ENCODE results near the gene LRSAM1.

The LRSAM1 gene

DNA sequence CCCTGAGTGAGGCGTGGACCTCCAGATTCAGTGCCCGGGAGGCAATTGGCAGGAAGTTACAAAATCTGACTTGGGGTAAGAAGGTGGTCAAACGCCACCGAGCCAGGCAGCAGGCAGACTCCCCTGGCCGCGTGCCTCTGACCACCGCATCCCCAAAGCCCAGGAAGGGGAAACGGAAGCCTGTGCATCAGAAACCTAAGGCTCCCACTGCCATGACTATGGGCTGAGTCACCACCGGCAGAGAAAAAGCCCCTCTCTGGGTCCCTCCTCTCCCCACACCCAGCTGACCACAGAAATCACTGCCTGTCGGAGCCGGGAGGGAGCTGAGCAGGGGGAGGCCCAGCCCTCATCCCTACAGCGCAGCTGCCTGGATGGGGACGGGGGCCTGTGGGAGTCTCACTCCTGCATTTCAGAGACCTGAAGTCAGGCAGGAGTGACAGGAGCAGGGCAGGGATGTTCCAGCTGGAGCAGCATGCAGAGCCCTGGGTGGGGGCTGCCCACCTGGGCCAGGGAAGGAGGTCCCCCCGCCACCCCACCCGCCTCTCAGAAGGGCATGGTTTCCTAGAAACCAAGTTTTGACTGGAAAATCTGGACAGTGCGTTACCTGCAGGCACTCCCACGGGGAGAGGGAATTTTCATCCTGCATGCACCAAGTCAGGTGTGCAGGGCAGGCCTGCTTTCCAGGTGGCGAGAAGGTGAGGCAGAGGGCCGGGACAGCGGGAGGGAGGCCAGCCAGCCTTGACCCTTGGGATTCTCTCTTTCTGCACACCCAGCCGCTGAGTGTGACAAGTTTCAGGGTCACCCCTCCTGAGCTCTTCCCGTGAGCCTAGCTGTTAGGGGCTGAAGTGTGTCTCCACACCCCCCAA is 68.2 kb downstream of the LRSAM1 start:
- DNase-seq: peak; percentile 98

DNA sequence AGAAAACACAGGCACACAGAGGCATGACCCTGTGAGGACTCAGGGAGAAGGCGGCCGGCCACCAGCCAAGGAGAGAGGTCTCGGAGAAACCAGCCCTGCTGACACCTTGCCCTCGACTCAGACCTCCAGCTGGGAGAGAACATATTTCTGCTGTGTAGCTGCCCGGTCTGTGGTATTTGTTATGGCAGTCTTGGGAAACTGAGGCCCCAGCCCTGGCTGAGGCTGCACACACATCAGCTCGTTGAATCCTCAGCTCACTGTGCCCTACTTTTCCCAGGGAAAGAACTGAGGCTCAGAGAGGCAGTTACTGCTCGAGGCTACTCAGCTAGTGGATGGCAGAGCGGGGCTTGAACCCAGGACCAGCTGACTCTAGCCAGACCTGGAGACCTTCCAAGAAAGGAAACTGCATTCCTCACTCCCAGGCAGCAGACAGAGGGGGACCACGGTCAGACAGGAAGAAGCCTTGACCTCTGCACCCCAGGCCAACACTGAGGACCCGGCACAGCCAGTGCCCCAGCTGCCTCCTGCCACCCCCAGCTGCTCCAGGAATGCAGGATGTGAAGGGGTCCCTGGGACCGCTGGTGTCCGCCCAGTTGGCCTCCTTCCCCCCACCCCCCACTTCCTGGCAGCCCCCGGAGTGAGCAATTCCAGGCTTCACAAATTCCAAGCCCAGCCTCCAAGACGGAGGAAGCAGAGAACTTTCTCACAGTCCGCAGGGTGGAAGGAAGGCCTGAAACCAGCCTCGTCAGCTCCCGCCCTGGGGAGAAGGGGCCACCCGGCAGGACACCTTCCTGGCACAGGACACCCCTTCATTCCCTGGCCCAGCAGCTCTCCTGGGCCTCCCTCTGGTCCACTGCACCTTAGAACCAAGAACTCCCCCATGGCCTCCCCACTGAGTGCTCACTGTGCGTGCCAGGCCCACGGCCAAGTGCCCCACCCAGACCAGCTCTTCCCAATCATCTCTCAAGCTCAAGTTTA is 69.9 kb downstream of the LRSAM1 start:
- DNase-seq: peak; percentile 93

DNA sequence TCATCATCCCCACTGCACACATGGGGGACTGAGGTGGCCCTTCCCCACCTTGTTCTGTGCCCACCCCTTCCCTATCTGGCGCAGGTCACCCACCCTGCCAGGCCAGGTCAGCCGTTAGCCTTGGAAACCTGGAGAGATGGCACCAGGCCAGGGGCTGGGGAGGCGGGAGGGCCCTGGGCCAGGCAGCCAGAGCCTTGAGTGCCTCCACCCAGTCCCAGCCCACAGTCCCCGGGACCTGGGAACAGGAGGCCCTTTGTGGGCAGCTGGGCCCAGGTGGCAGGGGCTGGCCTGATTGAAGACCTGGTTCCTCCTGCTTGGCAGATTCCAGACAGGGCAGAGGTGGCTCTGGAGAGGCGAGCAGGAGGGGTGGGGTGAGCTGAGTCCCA is 70.6 kb downstream of the LRSAM1 start:
- DNase-seq: no peak

DNA sequence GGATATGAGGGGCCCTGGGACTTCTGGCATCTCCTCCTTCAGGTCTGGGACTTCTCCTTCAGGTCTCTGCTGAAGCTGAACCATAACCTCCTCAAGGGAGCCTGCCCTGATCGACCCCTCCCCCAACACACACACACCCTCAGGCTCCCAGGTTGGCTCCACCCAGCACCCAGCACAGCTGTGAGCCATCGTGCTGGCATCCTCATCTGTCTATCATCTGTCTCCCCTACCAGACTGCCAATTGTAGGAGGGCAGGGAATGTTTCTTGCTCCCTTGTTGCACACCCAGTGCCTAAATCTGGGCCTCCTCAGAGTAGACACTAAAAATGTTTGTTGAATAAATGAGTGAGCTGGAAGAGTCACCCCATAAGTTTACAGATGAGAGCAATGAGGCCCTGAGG is 71.4 kb downstream of the LRSAM1 start:
- peak; percentile 28 for DNase-seq

DNA sequence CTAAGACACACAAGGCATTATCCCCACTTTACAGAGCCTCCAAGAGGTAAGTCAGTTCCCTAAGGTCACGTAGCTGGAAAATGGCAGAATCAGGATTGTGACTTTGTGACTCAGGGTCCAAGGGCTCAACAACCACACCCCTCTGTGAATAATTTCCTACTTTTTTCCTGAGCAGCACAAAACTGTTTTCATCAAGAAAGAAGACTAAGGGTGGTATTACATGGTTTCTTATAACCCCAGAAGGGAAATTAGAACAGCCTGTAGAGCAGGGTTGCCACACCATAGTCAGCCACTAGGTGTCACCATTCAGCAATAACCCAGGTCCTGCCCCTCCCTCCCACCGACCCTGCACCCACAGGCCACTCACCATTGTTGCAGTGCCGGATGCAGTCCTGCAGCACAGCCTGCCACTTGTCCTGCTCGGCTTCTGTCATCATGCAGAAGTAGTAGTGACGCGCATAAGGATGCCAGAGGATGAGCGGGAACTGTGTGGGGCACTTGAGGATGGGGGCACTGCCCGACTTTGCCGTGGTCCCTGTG is 72.1 kb downstream of the LRSAM1 start:
- DNase-seq: peak; percentile 29

DNA sequence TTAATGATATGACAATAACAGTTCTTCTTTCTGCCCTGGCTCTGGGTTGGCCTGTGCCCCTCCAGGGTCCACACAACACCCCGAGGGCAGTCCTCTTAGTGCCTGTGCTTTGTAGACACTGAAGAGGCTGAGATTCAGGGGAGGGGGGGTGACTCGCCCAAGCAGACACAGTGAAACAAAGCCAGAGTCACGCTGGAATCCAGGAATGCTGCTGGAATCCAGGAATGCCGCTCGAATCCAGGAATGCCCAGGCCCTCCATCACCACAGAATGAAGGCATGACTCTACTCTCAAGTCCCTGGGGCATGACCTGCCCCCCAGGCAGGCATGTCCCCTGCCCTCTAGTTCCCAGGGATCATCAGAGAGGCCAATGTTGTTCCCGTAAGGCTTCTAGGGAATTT is 73.1 kb downstream of the LRSAM1 start:
- DNase-seq: peak; percentile 92

DNA sequence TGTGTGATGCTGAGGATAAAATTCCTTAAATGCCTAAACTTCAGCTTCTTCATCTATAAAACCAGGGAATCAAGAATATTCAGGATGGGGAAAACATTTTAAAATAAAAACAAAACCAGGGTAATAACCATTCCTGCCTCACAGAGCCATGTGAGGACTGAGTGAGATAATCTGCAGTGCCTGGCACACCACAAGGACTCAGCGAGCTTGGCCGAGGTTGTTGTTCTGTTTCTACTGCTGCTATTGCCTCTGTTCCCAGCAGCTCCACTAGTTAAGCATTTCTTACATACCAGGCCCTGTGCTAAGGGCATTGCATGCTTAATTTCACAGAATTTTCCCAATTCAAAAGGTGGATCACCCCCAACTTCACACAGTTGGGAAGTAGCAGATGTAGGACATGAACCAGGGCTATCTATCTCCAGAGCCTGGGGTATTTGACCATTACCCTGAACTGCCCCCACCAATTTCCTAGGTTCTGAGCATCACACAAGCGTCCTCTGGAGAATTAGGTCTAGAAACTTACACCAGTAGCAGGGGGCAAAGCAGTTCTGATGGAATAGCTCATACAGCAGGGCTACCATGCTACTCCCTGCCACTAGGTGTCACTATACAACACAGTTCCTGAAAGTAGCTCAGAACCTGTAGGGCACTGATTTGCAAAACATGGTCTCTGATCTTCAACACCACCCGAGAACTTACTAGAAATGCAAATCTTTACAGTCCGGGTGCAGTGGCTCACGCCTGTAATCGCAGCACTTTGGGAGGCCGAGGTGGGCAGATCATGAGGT is 74.3 kb downstream of the LRSAM1 start:
- DNase-seq: peak; percentile 33

DNA sequence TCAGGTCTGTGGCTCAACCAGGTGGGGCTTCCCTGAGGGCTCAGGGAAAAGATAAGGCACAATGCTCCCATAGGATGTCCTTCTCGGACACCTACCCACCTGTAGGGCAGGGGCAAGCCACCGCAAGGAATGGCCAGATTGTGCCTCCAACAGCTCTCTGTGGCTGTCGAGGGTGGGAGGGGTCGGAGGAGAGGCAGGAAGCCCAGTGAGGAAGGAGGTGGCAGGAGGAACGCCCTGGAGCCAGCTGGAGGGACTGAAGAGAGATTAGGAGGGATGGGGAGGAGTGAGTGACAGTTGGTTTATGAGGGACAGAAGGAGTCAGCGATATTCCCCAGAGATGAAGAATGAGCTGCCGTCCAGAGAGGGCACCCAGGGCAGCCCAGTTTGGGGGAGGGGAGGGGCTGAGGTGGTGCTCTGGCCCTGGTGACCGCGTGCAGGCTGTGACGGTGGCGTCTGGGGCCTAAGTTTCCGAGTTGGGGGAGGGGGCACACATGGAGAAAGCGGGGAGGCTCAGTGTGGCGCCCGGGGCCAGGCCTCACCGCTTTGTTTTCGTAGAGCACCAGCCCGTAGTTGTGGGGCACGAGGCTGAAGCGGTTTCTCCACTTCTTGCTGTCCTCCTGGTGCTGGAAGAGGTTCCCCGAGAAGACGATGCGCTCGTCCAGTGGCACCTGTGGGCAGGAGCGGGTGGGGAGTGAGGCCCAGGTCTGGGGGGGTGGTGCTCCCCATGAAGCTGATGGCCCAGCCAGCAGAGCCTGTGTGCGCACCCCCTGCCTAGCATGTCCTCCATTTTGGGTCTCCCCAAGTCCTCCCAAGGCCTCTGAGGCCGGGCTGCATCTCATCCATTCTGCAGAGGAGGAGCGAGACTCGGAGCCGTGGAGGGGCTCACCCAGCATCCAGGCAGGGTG is 75.6 kb downstream of the LRSAM1 start:
- no peak for DNase-seq

DNA sequence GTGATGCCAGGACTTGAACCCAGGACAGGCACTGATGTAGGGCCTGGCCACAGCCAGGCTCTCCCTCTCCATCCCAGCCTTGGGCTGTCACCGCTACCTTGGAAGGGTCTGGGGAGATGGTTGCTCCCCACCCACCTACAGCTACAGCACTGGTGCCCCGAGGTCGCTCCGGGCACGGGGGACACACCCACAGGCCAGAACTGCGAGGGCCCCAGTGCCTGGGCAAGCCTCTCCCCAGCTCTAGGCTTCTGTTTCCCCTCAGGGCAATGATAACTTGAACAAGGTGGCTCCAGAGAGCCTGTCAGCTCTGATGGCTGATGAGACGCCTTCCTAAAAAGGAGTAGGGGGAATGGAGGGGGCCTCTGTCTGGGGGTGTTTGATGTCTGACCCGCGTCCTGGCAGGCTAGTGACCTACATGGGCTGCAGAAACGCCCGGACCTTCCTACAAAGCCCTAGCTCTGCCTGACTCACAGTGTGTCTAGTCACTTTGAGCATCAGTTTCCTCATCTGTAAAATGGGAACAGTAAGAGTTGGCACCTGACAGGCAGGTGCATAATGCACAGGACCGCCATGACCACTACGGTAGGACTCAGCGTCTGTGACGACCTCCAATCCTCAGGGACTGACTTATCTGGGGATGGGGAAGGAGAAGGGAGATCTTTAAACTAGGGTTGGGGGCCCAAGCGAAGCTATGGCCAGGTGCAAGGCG is 76.4 kb downstream of the LRSAM1 start:
- DNase-seq: no peak

DNA sequence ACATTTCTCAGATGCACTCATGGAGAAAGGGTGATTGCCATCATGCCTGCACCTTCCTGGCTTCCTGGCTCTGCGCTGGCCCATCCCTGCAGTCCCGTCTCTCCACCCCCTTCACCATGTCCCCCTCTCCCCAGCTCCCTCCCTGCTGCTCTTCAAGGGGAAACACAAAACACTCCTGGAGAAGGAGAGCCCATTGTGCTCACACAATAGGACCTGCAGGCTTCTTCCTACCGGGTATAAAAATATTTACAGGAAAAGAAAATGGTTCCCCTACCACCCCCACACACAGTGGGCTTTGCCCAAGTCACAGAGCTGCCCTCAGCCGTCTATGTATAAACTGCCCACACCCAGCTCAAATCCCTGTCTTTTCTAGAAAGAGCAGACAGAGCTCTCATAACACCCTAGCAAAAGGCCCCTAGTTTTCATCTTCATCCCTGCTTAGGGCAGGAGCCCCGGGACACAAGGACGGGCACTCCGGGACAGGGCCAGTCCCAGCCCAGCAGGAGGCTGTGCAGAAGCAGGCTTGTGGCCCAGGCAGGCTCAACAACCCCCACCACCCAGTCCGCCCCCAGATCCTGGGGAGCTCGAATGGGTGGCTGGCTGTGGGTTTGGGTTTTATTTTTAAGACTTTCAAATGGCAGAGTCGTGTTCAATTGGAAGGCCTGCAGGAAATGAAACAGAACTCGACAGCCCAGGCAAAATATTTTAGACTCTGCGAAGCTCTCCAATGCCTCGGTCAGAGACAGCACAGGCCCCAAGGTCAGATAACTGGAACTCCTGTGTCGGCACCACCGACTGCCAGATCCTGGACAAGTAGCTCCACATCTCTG is 77.3 kb downstream of the LRSAM1 start:
- no peak for DNase-seq

DNA sequence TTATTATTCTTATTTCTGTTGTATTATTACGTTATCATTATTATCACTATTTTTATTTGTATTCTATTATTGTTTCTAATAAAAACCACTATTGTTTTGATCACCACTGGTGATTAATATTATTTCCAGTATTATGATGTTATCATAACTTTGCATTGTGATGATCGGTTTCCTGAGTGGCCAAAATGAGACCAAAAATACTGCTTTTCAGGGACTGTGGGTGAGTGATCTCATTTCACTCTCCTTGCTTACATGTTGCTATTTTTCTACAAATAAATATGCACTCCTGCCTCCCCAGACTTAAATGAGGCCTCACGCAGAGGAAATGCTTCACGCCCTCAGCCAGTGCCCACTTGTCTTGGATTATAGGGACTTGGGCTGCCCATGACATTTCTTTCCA is 78.4 kb downstream of the LRSAM1 start:
- no peak for DNase-seq

DNA sequence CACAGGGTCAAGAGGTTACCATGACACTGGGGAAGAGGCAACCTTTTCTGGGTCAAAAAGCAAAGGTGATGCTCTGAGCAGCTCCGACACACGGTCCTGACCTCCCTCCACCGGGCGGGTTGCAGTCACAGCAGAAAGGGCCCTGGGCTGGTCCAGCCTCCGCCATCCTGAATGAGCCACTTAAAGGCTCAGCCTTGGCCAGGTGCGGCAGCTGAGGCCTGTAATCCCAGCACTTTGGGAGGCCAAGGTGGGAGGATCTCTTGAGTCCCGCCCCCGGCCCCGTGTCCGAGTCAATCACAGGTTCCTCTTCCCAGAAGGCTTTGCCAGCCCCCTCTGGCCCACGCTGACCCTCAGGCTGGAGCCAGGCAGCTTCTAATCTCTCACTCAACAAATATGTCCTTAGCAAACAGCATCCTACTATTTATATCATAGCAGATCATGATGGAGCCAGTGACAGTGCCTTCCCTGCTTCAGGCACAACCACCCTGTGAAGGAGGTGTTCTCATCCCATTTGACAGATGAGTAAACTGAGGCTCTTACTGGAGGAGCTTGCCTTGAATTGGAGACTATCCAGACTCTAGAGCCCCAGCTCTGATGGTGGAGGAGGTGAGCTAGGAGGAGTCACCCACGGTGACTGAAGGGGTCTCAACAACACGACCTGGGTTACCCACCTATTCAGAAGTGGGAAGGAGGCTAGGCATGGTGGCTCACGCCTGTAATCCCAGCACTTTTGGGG is 79.1 kb downstream of the LRSAM1 start:
- DNase-seq: no peak

DNA sequence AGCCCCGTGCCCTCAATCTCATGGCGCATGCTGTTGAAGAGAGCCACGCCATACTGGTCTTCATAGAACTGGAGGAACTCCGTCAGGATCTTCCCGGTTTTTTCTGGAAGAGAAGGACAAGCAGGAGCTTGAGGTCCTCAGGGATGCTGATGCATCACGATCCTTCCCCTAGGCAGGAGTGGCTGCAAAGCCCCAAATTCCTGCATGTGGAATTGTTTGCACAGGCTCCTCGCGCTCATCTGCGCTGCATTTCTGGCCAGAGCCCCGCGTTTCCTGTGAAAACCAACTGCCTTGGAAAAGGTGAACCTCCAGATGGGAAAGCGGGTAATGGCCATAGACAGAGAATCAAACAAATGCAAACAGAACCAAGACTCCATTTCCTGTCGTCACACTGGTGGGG is 80.4 kb downstream of the LRSAM1 start:
- peak; percentile 49 for DNase-seq

DNA sequence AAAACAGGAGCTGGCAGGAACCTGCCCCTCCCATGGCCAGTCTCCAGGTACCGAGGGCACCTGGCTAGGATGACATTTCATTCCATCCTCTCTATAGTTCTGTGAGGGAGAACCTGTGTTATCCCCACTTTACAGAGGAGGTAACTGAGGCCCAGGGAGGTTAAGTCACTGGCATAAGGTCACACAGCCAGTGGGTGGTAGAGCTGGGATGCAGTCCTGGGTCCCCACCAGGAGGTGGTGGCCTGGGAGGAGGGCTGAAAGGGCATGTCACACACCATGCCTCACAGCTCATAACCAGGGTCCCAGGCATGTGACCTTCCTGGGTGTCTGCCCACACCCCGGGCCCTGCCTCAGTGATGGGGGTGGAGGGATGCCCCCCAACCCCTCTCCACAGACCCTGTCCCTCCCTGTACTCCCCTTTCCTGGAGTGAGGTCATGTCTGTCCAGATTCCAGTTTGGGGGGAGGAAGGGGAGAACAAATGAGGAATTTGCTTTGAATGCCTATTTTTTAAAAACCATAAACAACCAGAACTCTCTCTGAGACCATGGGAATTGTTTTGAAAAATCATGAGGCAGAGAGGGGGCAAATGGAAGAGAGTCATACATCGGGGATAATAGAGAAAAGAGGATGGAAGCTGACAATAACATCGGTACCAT is 83.1 kb downstream of the LRSAM1 start:
- no peak for DNase-seq

DNA sequence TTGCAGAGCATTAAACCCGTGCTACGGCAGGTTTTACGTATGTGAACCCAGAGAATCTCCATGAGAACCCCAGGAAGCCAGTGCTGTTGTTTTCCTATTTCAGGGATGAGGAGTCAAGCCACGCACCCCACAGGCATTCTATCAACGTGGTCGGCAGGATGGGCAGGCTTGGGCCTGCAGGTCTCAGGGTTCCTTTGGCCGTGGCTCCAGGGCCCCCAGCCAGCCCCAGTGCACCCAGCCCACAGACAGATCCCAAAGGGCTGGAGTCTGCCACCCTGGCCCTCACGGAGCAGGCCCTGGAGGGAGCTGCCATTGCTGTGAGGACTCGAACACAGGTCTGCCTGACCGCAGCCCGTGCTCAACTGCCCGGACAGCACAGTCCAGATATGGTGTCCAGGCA is 83.6 kb downstream of the LRSAM1 start:
- DNase-seq: no peak

DNA sequence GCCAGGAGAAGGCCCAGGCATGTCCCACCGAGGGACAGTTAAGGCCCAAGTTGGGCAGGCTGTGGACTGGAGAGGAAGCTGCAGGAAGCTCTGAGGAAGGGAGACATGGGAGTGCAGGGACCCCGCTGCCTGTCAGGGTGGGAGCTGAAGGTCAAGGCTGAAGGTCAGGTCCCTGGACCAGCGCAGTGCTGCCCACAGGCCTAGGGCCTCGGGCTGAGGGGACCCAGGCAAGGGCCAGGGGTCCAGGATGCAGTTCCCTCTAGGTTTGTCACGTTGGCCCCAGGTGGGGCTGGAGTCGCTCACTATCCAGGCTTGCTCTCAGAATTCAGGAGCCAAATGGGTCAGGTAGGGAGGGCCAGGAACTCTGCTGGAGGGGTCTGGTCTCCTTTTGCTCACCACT is 84.1 kb downstream of the LRSAM1 start:
- DNase-seq: no peak

DNA sequence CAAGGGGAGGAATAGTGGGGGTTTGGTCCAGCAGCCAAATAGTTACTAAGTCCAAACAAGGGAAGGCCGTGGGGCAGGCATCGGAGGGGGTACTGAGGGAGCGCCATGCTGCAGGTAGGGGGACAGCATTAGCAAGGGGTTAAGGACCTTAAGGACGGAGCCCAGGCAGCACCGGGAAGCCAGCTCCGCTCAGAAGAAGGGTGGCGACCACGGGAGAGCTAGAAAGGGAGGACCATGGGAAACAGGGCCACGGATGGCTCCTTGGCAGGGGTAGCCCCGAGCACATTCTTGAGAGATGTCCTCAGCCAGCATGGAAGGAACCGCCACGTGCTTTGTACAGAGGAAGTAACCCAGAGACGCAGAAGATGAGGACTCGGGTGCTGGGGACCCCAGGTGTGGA is 84.5 kb downstream of the LRSAM1 start:
- DNase-seq: peak; percentile 57

DNA sequence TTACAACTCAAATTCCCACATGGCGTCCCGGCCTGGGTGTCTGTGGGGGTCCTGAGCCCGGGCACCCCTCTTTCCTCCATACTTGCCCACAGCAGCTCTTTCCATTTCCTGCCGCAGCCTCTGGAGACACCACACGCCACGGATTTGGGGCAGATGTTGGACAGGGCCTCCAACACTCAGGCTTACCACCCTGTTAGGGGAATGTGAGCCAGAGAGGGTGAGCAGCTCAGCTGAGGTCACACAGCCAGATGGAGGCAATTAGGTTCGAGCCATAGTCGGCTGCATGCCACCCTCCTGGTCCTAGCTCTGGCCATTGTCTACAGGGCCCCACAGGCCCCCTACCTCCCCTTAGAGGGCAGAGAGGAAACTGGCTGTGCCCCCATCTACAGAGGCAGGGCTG is 85.2 kb downstream of the LRSAM1 start:
- DNase-seq: no peak

DNA sequence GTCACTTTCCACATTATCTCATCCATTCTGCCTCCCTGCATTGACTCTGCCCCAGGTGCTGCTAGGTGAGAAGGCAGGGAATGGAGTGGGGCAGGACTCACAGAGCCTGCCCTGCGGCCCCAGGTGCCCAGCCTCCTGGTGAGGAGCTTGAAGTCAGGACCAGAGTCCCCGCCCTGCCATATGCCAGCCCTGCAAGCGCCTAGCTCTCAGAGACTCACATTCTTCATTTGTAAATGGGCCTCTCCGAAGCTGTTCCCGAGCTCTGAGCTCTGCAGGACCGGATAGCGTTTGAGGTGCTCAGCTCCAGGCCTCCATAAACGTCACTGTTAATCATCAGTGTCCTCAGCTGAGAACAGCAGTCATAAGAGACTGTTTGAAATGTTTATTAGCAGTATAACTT is 85.7 kb downstream of the LRSAM1 start:
- peak; percentile 56 for DNase-seq

Measured in fibroblast of upper back skin (primary cell).